HG02642 (cell line): ENCODE measurements around the gene PHF20.
"Not testable (repeated sequence)": the region's sequence is repeated elsewhere in the genome, so short reads cannot be mapped to it uniquely, and the experiment has no call there.

Experiments used
- ATAC-seq: cut with Tn5 transposase; IDR thresholded peaks from one replicate; pipeline ENCODE4 v1.9.1; 2021; ENCODE audit warnings: mild to moderate bottlenecking; ENCODE audit not compliant: unreplicated experiment, poor library complexity

Gene PHF20

GRCh38 chr20:35908007-35908406 lies 136.2 kb downstream of the PHF20 start:
- ATAC-seq: no peak

DNA sequence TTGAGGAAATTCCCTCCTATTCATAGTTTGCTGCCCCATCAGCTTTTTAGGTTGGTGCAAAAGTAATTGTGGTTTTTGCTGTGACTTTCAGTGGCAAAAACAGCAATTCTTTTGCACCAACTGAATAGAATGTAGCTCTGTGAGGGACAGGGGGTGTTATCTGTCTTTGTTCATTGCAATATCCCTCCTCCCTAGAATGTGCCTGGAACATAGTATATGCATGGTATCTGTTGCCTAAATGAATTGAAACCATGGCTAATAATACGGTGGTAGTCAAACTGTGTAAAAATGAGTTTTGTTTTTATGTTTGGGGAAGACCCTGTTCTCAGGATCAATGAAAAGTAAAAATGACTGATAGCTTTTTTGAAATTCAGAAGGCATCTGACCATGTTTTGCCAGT lies 137.4 kb downstream of the PHF20 start:
- no peak for ATAC-seq

DNA sequence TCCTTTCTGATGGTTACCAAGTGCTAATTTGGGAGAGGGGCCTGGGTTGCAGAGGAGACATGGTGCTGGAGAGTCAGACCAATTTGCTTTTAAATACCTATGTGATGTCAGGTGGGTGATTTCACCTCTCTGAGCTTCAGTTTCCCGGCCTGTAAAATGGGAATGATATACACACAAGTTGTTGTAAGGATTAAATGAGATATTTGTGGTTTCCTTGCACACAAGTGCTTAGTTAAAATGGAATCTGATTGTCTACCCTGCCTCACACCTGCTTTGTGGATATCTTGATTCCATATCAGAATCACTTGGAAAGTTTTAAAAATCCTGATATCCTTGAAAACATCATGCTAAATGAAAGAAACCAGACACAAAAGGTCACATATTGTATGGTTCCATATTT lies 138.0 kb downstream of the PHF20 start:
- ATAC-seq: no peak

GRCh38 chr20:35910254-35910653 lies 138.4 kb downstream of the PHF20 start:
- ATAC-seq: no peak

DNA sequence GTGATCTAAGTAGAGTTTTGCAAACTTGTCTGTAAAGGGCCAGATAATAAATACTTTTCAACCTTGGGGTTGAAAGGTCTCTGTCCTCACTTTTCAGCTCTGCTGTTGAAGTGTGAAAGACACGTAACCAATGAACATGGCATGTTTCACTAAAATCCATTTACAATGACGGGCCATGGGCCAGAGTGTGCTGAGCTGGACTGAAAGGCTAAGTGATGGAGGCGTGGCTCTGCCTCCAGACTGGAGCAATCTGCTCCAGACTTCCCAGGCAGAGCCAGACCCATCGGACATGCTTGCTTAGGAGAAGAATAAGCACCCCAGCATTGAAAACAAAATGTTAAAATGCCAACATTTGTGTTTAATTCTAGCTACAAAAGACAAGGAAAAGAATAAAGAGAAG lies 141.1 kb downstream of the PHF20 start:
- no peak for ATAC-seq

- no peak for ATAC-seq
These were observed 145.3 kb downstream of the PHF20 start for GRCh38 chr20:35917077-35917476.

- ATAC-seq: no peak
These were observed 146.2 kb downstream of the PHF20 start for GRCh38 chr20:35918021-35918420.

DNA sequence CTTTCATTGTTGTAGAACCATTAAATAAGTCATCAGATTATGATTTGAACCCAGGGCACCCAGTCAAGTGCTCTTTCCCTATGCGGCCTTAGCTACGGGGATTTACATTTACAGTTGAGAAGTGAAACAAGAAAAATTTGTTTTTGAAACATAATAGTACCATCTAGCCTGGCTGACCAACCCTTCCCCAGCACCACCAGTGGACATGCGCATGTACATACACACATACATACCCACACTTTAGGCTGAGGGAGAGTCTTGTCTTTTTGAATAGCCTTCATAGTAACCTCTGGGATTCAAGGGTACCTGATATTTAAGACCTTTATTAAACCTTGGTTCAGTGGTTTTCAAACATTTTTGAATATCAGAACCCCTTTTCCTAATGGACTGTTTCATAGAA lies 148.7 kb downstream of the PHF20 start:
- no peak for ATAC-seq

GRCh38 chr20:35929301-35929700 lies 157.5 kb downstream of the PHF20 start:
- ATAC-seq: no peak

- no peak for ATAC-seq
These were observed 162.2 kb downstream of the PHF20 start for GRCh38 chr20:35934050-35934449.

GRCh38 chr20:35939264-35939663 lies 167.4 kb downstream of the PHF20 start:
- ATAC-seq: no peak

GRCh38 chr20:35941620-35942019 lies 169.8 kb downstream of the PHF20 start:
- ATAC-seq: no peak

GRCh38 chr20:35942243-35942642 lies 170.4 kb downstream of the PHF20 start:
- ATAC-seq: no peak

DNA sequence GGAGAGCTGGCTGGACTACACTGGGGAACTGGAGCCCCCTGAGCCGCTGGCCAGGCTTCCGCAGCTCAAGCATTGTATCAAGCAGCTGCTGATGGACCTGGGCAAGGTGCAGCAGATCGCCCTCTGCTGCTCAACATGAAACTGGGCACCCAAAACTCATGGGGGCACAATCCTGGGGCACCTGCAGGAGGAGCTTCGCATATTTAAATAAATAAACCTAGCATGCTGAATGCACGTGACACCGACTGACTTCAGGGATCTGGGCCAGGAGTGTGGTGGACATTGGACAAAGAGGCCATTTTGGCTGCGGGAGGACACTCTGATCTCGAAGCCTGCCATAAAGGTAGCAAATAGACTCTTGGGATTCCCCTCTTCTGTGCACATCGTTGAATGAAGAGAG lies 175.7 kb downstream of the PHF20 start:
- ATAC-seq: no peak

DNA sequence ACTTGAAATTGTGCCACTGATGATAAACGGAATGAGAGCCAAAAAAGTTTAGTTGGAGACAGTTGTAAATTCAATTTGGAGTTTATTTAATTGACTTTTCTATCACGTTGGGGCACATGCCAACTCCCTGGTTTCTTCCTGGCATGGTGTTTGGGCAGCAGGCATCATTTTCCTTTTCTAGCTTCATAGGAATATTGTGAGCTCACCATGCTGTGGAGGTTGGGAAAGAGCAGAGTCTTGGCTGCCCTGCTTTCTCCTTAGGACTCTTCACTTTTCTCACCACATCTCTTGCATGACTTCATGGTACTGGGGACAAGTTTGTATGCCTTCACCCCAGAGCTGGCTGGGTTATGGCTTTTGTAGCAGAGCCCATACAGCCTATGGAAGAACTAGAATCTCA lies 176.1 kb downstream of the PHF20 start:
- ATAC-seq: no peak

DNA sequence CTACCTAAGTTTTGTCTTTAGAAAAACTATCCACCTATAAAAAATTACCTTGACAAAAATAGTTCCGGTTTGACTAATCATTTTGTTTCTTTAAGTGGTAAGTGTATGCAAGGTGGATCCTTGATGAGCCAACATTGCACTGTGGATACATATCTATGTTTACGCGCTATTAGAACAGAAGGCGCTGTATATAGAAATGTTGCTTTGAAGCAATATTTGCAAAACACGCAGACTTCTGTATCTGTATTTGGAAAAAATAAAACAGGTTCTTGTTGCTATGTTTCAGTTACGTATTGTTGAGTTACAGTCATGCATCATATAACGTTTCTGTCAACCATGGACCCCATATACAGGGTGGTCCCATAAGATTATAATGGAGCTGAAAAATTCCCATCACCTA lies 178.3 kb downstream of the PHF20 start:
- ATAC-seq: no peak

DNA sequence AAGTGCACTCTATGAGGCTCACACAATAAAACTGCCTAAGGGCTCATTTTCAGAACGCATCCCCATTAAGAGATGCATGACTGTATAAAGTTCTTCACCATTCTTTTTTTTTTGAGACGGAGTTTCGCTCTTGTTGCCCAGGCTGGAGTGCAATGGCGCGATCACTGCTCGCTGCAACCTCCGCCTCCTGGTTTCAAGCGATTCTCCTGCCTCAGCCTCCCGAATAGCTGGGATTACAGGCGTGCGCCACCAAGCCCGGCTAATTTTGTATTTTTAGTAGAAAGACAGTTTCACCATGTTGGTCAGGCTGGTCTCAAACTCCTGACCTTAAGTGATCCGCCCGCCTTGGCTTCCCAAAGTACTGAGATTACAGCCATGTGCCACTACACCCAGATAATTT lies 180.3 kb downstream of the PHF20 start:
- ATAC-seq: not testable (repeated sequence)

DNA sequence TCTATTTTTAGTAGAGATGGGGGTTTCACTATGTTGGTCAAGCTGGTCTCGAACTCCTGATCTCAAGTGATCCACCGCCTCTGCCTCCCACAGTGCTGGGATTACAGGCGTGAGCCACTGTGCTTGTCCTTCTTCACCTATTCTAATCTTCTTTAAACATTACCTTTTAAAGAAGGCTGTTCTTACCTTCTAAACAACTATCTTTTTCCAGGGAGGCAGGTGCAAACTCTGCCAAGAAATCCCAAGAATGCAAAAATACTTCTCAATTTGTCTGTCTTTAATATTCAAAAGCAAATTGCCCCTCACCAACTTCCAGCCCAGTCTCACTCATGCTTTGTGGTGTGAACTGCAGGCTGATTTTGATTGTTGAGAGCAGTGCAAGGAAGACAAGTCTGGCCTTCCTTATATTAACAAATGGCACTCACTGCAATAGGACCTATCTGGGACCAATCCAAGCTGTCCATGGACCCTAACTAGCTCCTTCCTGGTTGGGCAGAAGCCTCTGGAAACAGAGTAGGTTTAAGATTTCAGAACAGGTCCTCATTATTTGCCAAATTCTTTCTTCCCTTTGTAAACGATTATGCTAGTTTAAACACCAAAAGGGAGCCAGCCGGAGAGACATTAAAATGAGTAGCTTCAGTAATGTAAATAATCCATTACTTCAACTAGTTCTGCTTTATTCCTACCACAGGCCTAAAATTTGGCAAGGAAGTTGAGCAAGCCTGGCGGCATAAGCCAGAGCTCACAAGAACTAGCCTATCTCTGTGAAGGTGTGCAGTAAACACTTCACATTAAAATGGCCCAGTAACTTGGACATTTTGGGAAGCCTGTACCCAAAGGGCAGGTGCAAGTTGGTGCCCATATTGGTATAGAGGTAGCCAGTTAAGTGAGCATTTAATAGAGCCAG lies 180.9 kb downstream of the PHF20 start:
- no peak for ATAC-seq

DNA sequence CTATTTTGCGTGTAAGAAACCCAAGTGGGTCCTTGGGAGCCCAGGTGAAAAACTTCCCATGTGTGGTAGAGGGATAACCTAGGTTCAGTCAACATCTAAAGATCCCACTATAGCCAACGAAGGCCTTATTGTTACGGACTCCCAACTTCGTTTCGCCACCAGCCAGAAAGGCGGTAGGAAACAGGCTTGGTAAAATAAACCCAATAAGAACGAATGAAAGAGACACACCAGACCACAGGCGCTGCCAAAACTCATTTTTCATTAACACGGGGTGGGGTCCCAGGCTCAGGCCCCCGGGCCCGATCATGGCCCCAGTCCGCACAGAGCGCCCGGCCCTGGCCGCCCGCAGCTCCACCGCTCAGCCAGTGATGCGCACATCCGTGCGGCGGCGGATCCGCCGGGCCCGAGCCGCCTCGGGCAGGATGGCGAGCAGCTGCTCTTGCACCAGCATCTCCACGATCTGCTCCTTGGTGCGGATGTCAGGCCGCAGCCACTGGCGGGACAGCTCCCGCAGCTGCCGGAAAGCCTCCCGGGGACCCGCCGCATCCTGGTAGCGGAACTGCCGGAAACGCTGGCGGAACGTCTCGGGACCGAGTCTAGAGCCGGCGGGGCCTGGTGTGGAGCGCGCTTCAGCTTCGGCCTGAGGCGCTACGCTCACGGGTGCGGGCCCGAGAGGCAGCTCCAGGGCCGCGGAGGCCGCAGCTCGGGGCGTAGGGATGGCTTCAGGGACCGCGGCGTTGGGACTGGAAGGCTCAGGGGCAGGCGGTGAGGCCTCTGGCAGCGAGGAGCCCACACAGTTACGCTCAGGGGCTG lies 181.8 kb downstream of the PHF20 start:
- ATAC-seq: peak; percentile 32

DNA sequence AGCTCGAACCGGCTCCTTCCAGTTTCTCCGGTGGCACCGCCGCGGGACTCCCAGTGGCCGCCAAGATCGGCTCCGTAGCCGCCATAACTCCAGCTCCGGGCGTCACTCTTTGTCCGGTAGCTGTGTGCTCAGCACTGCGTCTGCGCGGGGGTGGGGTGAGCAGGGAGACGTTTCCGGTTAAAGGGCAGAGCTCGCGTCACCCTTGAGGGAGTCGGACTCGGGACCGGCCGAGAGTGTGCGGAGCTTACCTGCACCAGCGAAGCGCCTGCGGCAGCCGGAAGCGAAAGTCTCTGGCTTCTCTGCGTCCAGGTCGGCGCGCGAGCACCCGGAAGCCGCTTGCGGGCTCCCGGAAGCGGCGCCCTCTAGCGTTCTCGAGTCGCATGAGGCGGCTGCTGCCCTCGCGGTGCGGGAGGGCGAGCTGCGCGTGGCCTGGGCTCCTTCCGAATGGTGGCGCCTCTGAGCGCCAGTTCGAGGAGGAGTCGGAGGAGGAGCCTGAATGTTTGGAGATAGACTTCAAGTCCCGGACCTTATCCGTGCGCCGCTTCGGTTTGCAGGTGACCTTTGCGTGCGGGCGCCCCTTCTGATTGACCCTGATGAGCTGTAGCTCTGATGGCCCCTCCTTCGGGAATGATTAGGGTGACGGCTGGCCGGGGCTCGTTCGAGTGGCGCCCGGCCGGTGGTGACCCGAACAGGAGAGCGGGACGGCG lies 182.5 kb downstream of the PHF20 start, which contains the start of gene SCAND1:
TSS of gene SCAND1 (minus strand) at position 303 of the 707 bp plus-strand sequence. CDS start at position 85, 218 bp downstream.
- ATAC-seq: peak; percentile 86

GRCh38 chr20:35954907-35955251 lies 183.1 kb downstream of the PHF20 start:
- ATAC-seq: no peak
